ENCODE measurements around the gene COPS7A.

The COPS7A gene, protein sequence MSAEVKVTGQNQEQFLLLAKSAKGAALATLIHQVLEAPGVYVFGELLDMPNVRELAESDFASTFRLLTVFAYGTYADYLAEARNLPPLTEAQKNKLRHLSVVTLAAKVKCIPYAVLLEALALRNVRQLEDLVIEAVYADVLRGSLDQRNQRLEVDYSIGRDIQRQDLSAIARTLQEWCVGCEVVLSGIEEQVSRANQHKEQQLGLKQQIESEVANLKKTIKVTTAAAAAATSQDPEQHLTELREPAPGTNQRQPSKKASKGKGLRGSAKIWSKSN

DNA sequence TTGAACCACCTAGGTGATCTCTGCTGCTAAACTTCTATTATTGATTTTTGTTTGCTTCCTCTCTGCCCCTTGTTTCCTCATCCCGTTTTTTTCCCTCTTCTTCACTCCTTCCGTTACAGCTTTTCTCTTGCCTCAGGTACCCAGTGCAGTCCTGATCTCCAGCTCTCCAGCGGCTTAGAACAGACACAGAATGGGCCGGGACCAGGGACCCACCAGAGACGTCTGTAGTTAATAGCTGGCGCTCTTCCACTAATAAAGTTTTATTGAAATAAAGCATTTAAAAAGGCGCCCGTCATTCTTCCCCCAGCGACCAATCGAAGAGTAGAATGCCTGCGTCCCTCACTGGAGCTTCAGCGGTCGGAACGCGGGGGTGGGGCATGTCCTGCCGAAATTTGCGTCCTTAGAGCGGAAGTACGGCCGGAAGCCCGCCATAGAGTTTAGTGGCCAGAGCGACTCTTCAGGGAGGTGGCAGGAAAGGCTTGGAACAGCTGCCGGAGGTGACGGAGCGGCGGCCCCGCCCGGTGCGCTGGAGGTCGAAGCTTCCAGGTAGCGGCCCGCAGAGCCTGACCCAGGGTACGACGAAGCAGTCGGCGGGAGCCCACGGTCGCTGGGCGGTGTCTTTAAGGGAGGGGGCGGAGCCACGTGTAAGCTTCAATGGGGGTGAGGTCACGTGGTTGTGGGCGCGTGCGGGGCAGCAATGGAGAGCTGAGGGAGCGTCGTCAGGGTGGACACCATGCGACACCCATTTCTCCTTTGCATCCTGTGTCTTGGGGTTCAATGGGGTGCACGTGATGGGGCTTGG lies at the start of gene COPS7A:
TSS of gene COPS7A (plus strand) at position 440 of the 802 bp plus-strand sequence. CDS start 611 bp downstream, outside the sequence.
- DNase-seq: peak; percentile 99

DNA sequence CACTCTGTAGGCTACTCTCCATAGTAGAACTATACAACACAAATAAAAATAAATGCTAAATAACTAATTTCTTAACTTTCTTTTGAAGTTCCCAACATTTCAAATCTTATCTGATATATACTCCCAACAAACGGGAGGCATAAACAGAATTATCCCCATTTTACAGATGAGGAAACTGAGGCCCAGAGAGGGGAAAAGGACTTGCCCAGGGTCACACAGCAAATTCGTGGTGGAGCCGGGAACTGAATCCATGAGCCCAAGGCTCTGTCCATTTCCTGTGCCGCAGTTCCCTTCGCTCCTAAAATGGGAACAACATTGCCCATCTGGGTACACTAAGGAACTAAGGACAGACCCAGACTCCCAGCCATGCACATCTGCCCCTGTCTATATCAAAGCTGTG lies 46.9 kb upstream of the COPS7A start:
- DNase-seq: no peak

DNA sequence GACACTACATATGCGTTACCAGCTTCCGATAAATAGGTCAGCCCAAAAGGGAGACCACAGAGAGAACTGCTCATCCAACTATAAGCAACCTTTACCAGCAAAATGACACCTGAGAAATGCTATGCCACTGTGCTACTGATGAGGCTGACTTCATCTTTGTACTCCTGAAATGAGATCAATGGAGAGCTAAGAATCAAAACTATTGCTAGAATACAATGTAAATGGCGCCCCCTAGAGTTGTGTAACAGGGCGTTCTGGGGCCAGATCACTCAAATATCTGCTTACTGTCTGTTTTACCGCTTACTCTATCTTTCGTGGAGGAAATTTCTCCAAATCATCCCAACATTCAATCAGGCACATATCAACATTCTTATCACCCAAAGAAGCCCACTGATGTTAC lies 39.2 kb upstream of the COPS7A start:
- DNase-seq: peak; percentile 28

DNA sequence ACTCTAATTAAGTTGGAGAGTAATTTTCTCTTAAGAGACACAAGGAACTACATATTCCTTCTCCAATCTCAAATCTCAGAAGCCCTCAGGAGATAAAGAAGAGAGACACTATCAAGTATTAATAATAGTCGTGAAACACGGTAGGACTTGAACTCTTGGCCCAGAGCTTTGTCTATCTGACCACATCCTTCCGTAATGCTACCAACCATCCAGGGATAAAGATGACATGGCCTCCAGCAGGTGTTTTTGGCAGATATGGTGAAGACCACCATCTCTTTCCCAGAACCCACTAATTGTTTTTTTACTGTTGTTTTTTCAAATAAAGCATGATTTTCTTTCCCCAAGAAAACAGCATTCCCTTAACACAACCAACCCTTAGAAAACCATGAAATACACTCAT lies 38.0 kb upstream of the COPS7A start:
- DNase-seq: no peak

GRCh38 chr12:6688543-6688998 lies 35.3 kb upstream of the COPS7A start:
- no peak for DNase-seq

DNA sequence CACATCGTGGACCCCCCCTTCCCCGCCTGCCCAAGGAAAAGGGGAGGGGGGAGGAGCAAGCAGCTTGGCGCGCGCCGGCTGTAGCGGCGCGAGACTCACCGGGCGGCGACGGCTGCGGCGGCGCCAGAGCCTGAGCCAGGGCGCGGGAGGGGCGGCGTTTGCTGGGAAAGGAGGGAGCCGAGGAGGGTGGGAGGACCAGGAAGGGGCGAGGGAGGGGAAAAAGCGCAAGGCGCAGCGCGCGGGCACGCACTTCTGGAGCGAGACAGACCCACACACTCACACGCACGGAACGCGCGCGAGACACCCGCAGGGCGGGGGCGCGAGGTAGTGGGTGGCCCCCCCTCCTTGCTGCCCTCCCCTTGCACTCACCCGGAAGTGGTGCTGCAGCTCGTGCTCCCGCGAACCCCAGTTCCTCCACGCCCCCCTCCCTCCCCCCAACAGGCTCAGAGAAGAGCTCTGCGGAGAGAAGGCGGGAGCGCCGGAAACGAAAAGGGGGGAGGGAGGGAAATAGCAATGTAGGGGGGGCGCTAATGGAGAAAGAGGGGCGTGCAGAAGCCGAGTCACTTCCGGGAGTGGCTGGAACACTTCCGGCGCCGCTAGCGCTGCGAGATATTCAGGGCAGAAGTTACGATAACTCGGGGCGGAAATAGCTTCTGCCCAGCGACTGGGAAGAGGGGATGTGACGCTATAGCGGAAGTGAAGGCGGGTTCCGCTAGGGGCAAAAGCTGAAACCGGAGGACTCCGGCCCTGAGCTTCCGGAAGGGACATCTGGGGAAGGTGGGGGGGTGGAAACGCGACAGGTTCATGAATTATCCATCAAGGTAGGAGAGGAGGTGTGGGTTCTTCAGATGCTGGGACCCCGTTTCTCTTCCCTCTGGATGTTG lies 34.6 kb upstream of the COPS7A start, which contains the start of gene ZNF384:
TSS of gene ZNF384 (minus strand) at position 377 of the 884 bp plus-strand sequence. CDS start 9,855 bp downstream, outside the sequence.
- peak; percentile 100 for DNase-seq

- DNase-seq: peak; percentile 76
Measured at GRCh38 chr12:6691473-6691872, 32.4 kb upstream of the COPS7A start.

DNA sequence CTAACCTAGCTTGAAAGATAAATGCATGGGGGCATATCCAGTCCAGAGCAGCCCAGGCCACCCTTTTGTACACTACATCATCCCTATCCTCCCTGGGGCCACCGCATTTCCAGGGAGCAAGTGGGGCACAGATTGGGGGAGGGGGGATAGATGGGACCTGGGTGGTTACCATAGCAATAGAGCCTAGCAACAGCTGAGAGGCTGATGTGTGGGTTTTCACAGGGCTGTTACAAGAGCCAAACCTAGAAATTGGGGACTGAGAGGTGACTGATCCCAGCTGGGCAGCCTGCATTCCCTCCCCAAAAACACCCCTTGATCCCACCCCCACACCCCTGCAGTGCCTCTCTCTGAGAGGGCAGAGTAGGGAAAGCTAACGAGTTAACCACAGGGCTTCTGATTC lies 31.0 kb upstream of the COPS7A start:
- no peak for DNase-seq

GRCh38 chr12:6693832-6694355 lies 30.0 kb upstream of the COPS7A start:
- DNase-seq: no peak

- DNase-seq: no peak
Measured at GRCh38 chr12:6694701-6695100, 29.1 kb upstream of the COPS7A start.

- DNase-seq: no peak
Measured at GRCh38 chr12:6695313-6696045, 28.4 kb upstream of the COPS7A start.

GRCh38 chr12:6696690-6697583 lies 26.9 kb upstream of the COPS7A start:
- no peak for DNase-seq

DNA sequence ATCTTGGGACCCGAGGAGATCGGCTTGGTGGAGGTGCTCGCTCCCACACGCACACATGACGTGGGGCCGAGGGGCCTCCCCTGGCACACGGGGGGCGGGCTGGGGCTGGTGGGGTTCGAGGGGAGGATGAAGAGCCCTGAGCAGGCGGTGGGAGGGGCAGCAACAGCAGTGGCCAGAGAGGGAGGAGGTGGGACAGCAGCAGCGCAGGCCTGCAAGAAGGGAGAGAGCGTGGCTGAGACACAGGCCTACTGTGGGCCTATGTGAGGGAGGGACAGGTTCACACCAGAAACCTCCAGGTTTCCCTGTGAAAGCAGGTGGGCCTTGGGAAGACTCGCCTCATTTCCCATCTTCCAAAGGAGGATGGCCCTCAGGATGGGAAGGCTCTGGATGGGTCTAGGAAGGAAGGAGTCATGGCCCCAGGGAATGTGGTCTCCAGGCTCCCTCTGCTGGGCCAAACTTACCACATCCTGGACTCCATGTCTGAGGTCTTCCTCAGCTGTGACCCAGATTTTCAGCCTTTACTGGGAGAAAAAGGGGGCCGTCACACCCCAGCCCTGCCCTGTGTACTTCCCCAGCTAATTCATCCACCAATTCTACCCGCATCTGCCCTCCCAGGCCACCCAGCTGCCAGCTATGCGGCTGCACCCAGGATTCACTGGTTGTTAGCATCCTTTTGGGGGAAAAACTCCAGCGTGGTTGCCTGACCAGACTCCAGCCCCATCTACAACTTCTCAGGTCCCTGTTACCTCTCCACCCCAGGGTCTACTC lies 26.1 kb upstream of the COPS7A start:
- DNase-seq: peak; percentile 72

DNA sequence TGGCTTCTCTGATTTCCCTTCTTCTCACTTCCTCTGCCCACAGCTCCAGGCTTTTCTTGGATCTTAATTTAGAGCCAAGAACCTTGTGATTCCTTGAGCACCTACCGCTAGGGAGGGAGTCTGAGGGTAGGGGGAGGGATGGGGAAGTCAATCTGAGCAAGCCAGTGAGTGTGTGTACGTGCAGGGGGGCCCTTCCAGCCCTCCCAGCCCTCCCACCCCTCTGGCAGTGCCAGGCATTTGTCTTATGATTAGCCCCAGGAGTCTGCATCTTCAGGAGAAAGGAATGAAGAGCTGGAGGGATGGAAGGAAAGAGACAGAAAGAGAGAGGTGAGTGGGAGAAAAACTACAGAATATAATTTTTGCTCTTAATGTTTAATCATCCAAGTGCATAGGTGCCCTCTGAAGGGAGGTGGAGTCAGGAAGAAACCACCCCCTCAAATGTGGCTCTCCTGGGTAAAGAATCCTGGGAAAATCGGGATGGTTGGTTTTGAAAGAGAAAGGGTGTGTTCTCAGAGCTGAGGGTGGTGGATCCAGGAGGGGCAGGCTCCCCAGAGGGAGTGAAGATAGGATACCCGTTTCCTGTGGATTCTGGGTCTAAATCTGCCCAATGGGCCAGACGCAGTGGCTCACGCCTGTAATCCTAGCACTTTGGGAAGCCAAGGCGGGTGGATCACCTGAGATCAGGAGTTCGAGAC lies 25.3 kb upstream of the COPS7A start:
- no peak for DNase-seq

- DNase-seq: no peak
Measured at GRCh38 chr12:6699259-6699988, 24.4 kb upstream of the COPS7A start.

DNA sequence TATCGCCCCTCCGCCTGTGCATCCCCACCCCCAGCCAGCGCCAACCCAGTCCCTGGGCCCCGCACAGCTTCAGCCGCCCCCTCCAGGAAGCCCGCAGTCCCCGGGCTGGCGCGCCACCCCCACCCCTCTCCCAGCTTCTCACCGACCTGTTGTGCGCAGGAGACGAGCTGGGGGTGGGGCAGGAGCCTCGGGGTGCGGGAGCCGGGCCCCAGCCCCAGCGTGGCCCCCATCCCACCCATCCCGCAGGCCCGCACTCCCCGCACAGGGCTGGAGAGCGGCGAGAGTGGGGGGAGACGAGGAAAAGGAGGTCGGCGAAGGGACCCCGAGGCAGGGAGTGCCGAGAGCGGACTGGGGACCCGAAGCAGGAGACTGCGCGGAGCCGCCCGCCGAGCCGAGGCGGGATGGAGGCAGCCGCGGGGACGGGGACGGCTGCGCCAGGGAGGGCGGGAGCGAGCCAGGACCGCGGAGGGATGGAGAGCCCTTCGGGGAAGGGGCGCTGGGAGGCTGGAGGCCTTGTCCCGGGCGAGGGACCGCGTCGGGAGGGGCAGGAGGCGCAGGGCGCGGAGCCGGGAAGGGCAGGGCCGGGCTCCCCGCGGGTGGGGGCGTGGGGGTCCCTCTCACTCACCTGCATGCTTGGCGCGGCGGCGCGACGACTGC lies 23.7 kb upstream of the COPS7A start:
- no peak for DNase-seq

DNA sequence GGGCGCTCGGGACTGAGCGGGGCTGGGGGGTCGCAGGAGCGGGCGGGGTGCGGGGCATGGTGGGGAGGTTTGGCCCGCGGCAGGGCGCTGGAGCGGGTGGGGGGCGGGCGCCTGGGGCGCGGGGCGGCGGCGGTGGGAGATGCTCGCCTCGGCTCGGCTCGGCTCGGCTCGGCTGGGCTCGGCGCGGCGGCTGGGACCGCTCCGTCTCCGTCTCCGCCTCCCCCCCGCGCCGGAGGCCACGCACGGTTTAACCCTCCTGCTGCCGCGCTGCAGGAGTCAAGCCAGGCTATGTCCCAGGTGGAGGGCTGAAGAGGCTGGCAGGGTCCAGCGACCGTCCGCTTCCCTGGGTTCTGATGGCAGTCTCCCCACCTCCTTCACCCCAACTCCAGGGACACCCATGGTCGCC lies 23.2 kb upstream of the COPS7A start, which contains the start of gene PIANP:
TSS of gene PIANP (minus strand) at position 170 of the 406 bp plus-strand sequence. CDS start 2,754 bp downstream, outside the sequence.
- DNase-seq: peak; percentile 31

Data from fibroblast of upper back skin (primary cell).